ENCODE results near the gene TNFRSF4. TPM values are rescaled to one million over a fixed set of nuclear protein-coding genes. Genes with fewer than 3 reads are reported as not detected.

Gene TNFRSF4
- total RNA-seq, 1 donor from 2014 or later = not detected

- Histone ChIP-seq H3K36me3 (no peaks in the 10 kb centered on the region), H3K4me3 (no peak overlapping the region), H3K4me1 (no peaks in the 10 kb centered on the region), H3K9me3 (no peaks in the 10 kb centered on the region), H3K27me3 (no peaks in the 10 kb centered on the region), H3K27ac (no peak overlapping the region)
- TF ChIP-seq CTCF (IDR thresholded peaks at IDR 0.05) = no peak
- TF ChIP-seq POLR2A (IDR thresholded peaks at IDR 0.05) = no peak
- TF ChIP-seq POLR2AphosphoS5 (IDR thresholded peaks at IDR 0.05; ENCODE audit: insufficient read depth in 1 of 2, low read depth in 1 of 2) = no peak
- intact Hi-C loops (cut with DNase I) = no loop called here
- DNase-seq (ENCODE audit: extremely low spot score in 2 of 2) = no peak
Measured at GRCh38 chr1:1187938-1188337, 26.0 kb downstream of the TNFRSF4 start.

DNA sequence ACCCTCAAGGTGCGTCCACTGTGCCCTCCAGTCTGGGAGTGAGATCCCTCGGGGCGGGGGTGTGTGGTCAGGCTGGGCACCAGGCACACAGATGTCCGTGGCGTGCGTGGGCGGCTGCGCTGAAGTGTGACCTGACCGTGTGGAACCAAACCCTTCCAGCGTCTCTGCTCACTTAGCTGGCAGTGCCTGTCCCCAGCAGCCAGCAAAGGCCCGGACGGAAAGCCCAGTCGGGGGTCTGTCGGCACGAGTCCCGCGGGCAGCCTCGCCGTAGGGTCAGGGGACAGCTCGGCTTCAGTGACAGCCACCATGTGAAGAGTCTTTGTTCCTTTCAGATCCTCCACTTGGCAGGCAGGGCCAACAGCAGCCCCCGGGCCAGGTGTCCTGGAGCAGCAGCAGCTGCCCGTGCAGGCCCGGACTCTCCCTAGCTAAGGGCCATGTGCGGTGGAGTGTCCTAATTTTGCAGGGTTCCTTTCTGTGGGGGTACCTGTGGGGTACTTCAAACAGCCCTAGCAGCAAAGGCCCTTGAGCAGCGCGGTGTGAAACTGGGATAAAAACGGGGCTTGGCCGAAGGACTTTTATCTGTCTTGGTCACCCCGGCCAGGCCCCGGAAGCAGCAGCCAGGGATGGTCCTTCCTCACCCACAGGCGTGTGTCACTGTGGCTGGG, 28.7 kb downstream of the TNFRSF4 start:
- no peak for TF ChIP-seq POLR2AphosphoS5 (IDR thresholded peaks at IDR 0.05; ENCODE audit: insufficient read depth in 1 of 2, low read depth in 1 of 2)
- TF ChIP-seq CTCF (IDR thresholded peaks at IDR 0.05) = no peak
- TF ChIP-seq POLR2A (IDR thresholded peaks at IDR 0.05) = no peak
- DNase-seq (ENCODE audit: extremely low spot score in 2 of 2) = no peak
- intact Hi-C loops (cut with DNase I) = no loop called here

GRCh38 chr1:1183833-1184775, 29.8 kb downstream of the TNFRSF4 start:
- H3K9me3 ChIP-seq = no peaks in the 10 kb centered on the region
- DNase-seq (ENCODE audit: extremely low spot score in 2 of 2) = no peak
- H3K27me3 ChIP-seq = peaks cover 4% of the 10 kb centered on the region
- TF ChIP-seq CTCF (IDR thresholded peaks at IDR 0.05) = no peak
- TF ChIP-seq POLR2AphosphoS5 (IDR thresholded peaks at IDR 0.05; ENCODE audit: insufficient read depth in 1 of 2, low read depth in 1 of 2) = no peak
- TF ChIP-seq POLR2A (IDR thresholded peaks at IDR 0.05) = no peak
- intact Hi-C loops (cut with DNase I) = no loop called here
- no peaks in the 10 kb centered on the region for H3K36me3 ChIP-seq
- no peaks in the 10 kb centered on the region for H3K4me1 ChIP-seq
- H3K4me3 ChIP-seq = no peak overlapping the region
- no peak overlapping the region for H3K27ac ChIP-seq

More for the DNA sequence above, 28.7 kb downstream of the TNFRSF4 start:
- no peaks in the 10 kb centered on the region for H3K27me3 ChIP-seq
- H3K36me3 ChIP-seq = no peaks in the 10 kb centered on the region
- no peaks in the 10 kb centered on the region for H3K4me1 ChIP-seq
- H3K9me3 ChIP-seq = no peaks in the 10 kb centered on the region
- no peak overlapping the region for H3K4me3 ChIP-seq
- H3K27ac ChIP-seq = no peak overlapping the region

DNA sequence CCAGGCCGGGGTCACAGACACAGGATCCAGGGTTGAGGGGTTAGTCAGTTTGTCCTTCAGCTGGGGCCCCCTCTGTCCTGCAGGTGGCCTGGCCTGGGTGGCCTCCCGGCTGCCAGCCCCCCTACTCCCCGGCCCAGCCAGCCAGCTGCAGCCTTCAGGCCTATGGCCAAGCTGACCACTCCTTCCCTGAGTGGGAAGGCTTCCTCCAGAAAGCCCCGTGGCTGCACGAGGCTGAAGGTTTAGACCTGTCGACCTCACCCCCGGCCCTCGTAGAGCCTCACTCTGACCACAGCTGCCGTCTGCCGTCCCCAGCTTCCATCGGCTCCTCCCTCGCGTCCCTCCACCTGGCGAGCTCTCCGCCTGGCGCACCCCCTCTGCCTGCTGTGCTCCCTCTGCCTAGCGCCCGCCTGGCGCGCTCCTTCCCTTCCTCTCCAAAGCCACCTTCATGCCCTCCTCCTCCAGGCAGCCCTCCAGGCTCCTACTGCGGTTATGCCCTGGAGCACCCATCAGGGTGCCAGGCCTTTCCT, 30.7 kb downstream of the TNFRSF4 start:
- TF ChIP-seq CTCF (IDR thresholded peaks at IDR 0.05) = no peak
- no peak for TF ChIP-seq POLR2AphosphoS5 (IDR thresholded peaks at IDR 0.05; ENCODE audit: insufficient read depth in 1 of 2, low read depth in 1 of 2)
- TF ChIP-seq POLR2A (IDR thresholded peaks at IDR 0.05) = no peak
- no peaks in the 10 kb centered on the region for H3K9me3 ChIP-seq
- no peaks in the 10 kb centered on the region for H3K36me3 ChIP-seq
- no peak overlapping the region for H3K27ac ChIP-seq
- no peak overlapping the region for H3K4me3 ChIP-seq
- DNase-seq (ENCODE audit: extremely low spot score in 2 of 2) = no peak
- no peaks in the 10 kb centered on the region for H3K4me1 ChIP-seq
- intact Hi-C loops (cut with DNase I) = no loop called here
- peaks cover 4% of the 10 kb centered on the region for H3K27me3 ChIP-seq
